HG02981 (cell line): Measurements from ENCODE around the gene TEX264.

Experiments used
- ATAC-seq: cut with Tn5 transposase; IDR thresholded peaks from one replicate; pipeline ENCODE4 v1.9.1; 2021; ENCODE audit warnings: mild to moderate bottlenecking, moderate library complexity; ENCODE audit not compliant: unreplicated experiment

TEX264 gene

GRCh38 chr3:51747840-51748239 lies 76.8 kb downstream of the TEX264 start:
- no peak for ATAC-seq

DNA sequence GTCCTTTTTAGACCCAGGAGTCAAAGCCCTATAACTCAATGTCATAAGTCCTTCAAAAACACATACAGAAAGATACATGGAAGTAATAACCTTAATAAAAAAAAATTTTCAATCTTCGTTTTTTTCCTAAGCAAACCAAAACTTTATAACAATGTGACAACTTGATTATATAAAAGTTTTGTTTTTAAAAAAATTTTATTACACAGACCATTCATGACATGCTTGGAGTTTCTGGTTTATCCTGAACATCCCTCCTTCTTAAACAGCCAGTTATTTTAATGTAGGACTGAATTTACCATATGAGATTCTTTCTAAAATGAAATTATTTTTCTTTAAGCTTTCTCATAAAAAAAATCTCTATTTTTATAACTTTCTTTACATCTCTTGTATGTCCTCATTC lies 77.3 kb downstream of the TEX264 start:
- ATAC-seq, result no peak

- no peak for ATAC-seq
These were observed 79.8 kb downstream of the TEX264 start for GRCh38 chr3:51750878-51751277.

GRCh38 chr3:51751287-51751686 lies 80.2 kb downstream of the TEX264 start:
- ATAC-seq, result no peak
